Neural cell (in vitro differentiated cells): Measurements from ENCODE around the gene SLC6A16. TPM values are rescaled to one million over a fixed set of nuclear protein-coding genes. Genes with fewer than 3 reads are reported as not detected.
"Not testable (repeated sequence)": the region's sequence is repeated elsewhere in the genome, so short reads cannot be mapped to it uniquely, and the experiment has no call there.

Source experiments
- H2AFZ ChIP-seq: fragments of 200-600, 300-800 bp; sonication (generic), shearing (Covaris generic); 2 replicates; pipeline ENCODE4 v1.6.0; 2014; ENCODE audit warnings: low read depth, mild to moderate bottlenecking, antibody characterized with exemption, low read length, moderate library complexity
- H3F3A ChIP-seq: fragments of 200-600 bp; shearing (Covaris generic); 2 replicates; pipeline ENCODE4 v1.6.1; 2016; ENCODE audit warnings: mild to moderate bottlenecking, moderate library complexity, mixed read lengths, antibody characterized with exemption, low read length; ENCODE audit not compliant: insufficient read depth, poor library complexity, severe bottlenecking
- H3K27ac ChIP-seq: fragments of 200-600, 300-800 bp; sonication (generic), shearing (Covaris generic); 2 replicates; pipeline ENCODE4 v1.5.1; 2014; ENCODE audit warnings: mild to moderate bottlenecking, low read length, moderate library complexity
- H3K27me3 ChIP-seq: fragments of 300-800, 200-600 bp; sonication (generic), shearing (Covaris generic); 2 replicates; pipeline ENCODE4 v1.6.0; 2014; ENCODE audit warnings: mild to moderate bottlenecking, low read depth, low read length, moderate library complexity; ENCODE audit not compliant: insufficient read depth
- H3K36me3 ChIP-seq: fragments of 300-800, 200-600 bp; sonication (generic), shearing (Covaris generic); 2 replicates; pipeline ENCODE4 v1.5.1; 2014; ENCODE audit warnings: mild to moderate bottlenecking, antibody characterized with exemption, low read length, moderate library complexity; ENCODE audit not compliant: insufficient read depth
- H3K4me2 ChIP-seq: fragments of 300-800, 200-600 bp; sonication (generic), shearing (Covaris generic); 2 replicates; pipeline ENCODE4 v1.6.0; 2014; ENCODE audit warnings: mild to moderate bottlenecking, low read length
- H3K4me3 ChIP-seq: fragments of 300-800, 200-600 bp; sonication (generic), shearing (Covaris generic); 2 replicates; pipeline ENCODE4 v1.5.1; 2014; ENCODE audit warnings: mild to moderate bottlenecking, low read length, moderate library complexity
- H3K79me2 ChIP-seq: fragments of 200-600 bp; shearing (Covaris generic); replicated peaks from 2 replicates; pipeline ENCODE4 v1.6.0; 2014; ENCODE audit warnings: mild to moderate bottlenecking, low read length, moderate library complexity; ENCODE audit not compliant: insufficient read depth
- H3K9ac ChIP-seq: fragments of 300-800, 200-600 bp; sonication (generic), shearing (Covaris generic); 2 replicates; pipeline ENCODE4 v1.6.1; 2016; ENCODE audit warnings: mild to moderate bottlenecking, low read length, mixed read lengths
- H3K9me2 ChIP-seq: fragments of 200-600 bp; shearing (Covaris generic); 2 replicates; pipeline ENCODE4 v1.6.1; 2016; ENCODE audit warnings: mild to moderate bottlenecking, low read length, mixed read lengths; ENCODE audit not compliant: insufficient read depth
- H3K9me3 ChIP-seq: fragments of 200-600, 300-800 bp; sonication (generic), shearing (Covaris generic); 2 replicates; pipeline ENCODE4 v1.6.1; 2016; ENCODE audit warnings: mild to moderate bottlenecking, mixed run types, low read length, moderate library complexity, mixed read lengths
- H4K20me1 ChIP-seq: fragments of 200-600 bp; shearing (Covaris generic); 2 replicates; pipeline ENCODE4 v1.6.1; 2016; ENCODE audit warnings: mild to moderate bottlenecking, mixed run types; ENCODE audit not compliant: insufficient read depth
- EP300 ChIP-seq: fragments of 450-650 bp; conservative IDR thresholded peaks from 2 replicates; pipeline ENCODE4 v1.6.1; 2014; ENCODE audit warnings: antibody characterized with exemption, mild to moderate bottlenecking, moderate library complexity; ENCODE audit not compliant: poor library complexity, severe bottlenecking
- EZH2 ChIP-seq: fragments of 200-600, 300-800 bp; shearing (Covaris generic), sonication (generic); IDR thresholded peaks from 2 replicates; pipeline ENCODE4 v1.6.1; 2014; ENCODE audit warnings: antibody characterized with exemption, low read length, borderline replicate concordance, mild to moderate bottlenecking; ENCODE audit not compliant: insufficient read depth, poor library complexity, severe bottlenecking
- MXI1 ChIP-seq: fragments of 450-650 bp; conservative IDR thresholded peaks from 2 replicates; pipeline ENCODE4 v1.6.1; 2014; ENCODE audit warnings: antibody characterized with exemption, mild to moderate bottlenecking; ENCODE audit not compliant: poor library complexity, severe bottlenecking
- POLR2AphosphoS5 ChIP-seq: IDR thresholded peaks from 2 replicates; pipeline ENCODE4 v1.6.1; 2012
- RAD21 ChIP-seq: fragments of 450-650 bp; conservative IDR thresholded peaks from 2 replicates; pipeline ENCODE4 v1.6.1; 2014; ENCODE audit warnings: antibody characterized with exemption, mild to moderate bottlenecking, moderate library complexity
- SMC3 ChIP-seq: fragments of 450-650 bp; conservative IDR thresholded peaks from 2 replicates; pipeline ENCODE4 v1.6.1; 2014; ENCODE audit warnings: antibody characterized with exemption, mild to moderate bottlenecking, moderate library complexity; ENCODE audit not compliant: poor library complexity
- TAF1 ChIP-seq: IDR thresholded peaks from 2 replicates; pipeline ENCODE4 v1.6.1; 2012; ENCODE audit warnings: low read depth
- polyA plus RNA-seq: library from polyadenylated mRNA; depleted of rRNA; stranded (reverse); fragments of >200 nt; gene quantifications from 2 replicates; pipeline ENCODE4 v1.2.3, GENCODE V29; 2014
- TF ChIP-seq, protein P1 (sequence below): fragments of 450-650 bp; IDR thresholded peaks from 2 replicates; pipeline ENCODE4 v1.5.1; 2014; ENCODE audit warnings: antibody characterized with exemption, mild to moderate bottlenecking, moderate library complexity; ENCODE audit not compliant: poor library complexity, severe bottlenecking
- TF ChIP-seq, protein P2 (sequence below): IDR thresholded peaks from 2 replicates; pipeline ENCODE4 v1.6.1; 2012; ENCODE audit warnings: borderline replicate concordance

SLC6A16 gene
- polyA plus RNA-seq, 1 donor from 2014 or later = not detected

DNA sequence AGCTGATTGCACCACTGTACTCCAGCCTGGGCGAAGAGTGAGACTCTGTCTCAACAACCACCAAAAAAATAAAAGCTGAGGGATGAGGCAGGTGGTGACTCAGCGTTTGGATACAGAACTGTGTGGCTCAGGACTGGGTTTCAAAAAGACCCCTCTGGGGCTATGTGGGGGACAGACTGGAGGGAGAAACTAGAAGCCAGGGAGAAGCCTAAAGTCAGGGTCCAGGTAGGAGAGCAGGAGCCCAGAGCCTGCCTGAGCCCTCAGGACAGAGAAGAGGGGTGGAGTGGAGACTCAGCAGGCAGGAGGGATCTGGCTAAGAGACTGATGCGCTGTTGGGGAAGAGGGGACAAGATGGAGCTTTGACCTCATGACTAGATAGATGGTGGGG, 8.4 kb upstream of the SLC6A16 start:
- Histone ChIP-seq H3K79me2 (no peaks in the 10 kb centered on the region), H3K9ac (no peak overlapping the region), H3K27me3 (no peaks in the 10 kb centered on the region), H2AFZ (no peak overlapping the region), H3K4me3 (no peak overlapping the region), H3F3A (no peaks in the 10 kb centered on the region), H3K36me3 (no peaks in the 10 kb centered on the region), H3K4me2 (no peak overlapping the region), H4K20me1 (no peaks in the 10 kb centered on the region), H3K27ac (no peak overlapping the region), H3K9me2 (no peaks in the 10 kb centered on the region), H3K9me3 (no peaks in the 10 kb centered on the region)
- no peak for TF ChIP-seq POLR2AphosphoS5
- TF ChIP-seq RAD21 = no peak
- no peak for TF ChIP-seq EZH2
- no peak for TF ChIP-seq TAF1
- TF ChIP-seq, protein P1, sequence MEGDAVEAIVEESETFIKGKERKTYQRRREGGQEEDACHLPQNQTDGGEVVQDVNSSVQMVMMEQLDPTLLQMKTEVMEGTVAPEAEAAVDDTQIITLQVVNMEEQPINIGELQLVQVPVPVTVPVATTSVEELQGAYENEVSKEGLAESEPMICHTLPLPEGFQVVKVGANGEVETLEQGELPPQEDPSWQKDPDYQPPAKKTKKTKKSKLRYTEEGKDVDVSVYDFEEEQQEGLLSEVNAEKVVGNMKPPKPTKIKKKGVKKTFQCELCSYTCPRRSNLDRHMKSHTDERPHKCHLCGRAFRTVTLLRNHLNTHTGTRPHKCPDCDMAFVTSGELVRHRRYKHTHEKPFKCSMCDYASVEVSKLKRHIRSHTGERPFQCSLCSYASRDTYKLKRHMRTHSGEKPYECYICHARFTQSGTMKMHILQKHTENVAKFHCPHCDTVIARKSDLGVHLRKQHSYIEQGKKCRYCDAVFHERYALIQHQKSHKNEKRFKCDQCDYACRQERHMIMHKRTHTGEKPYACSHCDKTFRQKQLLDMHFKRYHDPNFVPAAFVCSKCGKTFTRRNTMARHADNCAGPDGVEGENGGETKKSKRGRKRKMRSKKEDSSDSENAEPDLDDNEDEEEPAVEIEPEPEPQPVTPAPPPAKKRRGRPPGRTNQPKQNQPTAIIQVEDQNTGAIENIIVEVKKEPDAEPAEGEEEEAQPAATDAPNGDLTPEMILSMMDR = no peak
- no peak for TF ChIP-seq SMC3
- TF ChIP-seq EP300 = no peak
- no peak for TF ChIP-seq MXI1
- TF ChIP-seq, protein P2, sequence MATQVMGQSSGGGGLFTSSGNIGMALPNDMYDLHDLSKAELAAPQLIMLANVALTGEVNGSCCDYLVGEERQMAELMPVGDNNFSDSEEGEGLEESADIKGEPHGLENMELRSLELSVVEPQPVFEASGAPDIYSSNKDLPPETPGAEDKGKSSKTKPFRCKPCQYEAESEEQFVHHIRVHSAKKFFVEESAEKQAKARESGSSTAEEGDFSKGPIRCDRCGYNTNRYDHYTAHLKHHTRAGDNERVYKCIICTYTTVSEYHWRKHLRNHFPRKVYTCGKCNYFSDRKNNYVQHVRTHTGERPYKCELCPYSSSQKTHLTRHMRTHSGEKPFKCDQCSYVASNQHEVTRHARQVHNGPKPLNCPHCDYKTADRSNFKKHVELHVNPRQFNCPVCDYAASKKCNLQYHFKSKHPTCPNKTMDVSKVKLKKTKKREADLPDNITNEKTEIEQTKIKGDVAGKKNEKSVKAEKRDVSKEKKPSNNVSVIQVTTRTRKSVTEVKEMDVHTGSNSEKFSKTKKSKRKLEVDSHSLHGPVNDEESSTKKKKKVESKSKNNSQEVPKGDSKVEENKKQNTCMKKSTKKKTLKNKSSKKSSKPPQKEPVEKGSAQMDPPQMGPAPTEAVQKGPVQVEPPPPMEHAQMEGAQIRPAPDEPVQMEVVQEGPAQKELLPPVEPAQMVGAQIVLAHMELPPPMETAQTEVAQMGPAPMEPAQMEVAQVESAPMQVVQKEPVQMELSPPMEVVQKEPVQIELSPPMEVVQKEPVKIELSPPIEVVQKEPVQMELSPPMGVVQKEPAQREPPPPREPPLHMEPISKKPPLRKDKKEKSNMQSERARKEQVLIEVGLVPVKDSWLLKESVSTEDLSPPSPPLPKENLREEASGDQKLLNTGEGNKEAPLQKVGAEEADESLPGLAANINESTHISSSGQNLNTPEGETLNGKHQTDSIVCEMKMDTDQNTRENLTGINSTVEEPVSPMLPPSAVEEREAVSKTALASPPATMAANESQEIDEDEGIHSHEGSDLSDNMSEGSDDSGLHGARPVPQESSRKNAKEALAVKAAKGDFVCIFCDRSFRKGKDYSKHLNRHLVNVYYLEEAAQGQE = no peak

- not testable (repeated sequence) for H4K20me1 ChIP-seq, H3K4me3 ChIP-seq, H3K27me3 ChIP-seq, H3K4me2 ChIP-seq, H3K9me2 ChIP-seq, H2AFZ ChIP-seq, H3K36me3 ChIP-seq, H3K79me2 ChIP-seq, H3K27ac ChIP-seq, H3K9ac ChIP-seq, H3F3A ChIP-seq, H3K9me3 ChIP-seq
Observed at GRCh38 chr19:49332691-49333417, 7.9 kb upstream of the SLC6A16 start.
